Rectal smooth muscle tissue (tissue), 1 donor: ENCODE results near the gene DGCR8.

Experiments
- H3K27ac ChIP-seq: one replicate; pipeline ENCODE4 v1.7.0; 2013; ENCODE audit warnings: low read depth, low read length, inconsistent platforms
- H3K27me3 ChIP-seq: one replicate; pipeline ENCODE4 v1.7.0; 2013; ENCODE audit warnings: low read length; ENCODE audit not compliant: control insufficient read depth, insufficient read depth
- H3K36me3 ChIP-seq: one replicate; pipeline ENCODE4 v1.7.0; 2013; ENCODE audit warnings: low read length; ENCODE audit not compliant: control insufficient read depth, insufficient read depth
- H3K4me1 ChIP-seq: one replicate; pipeline ENCODE4 v1.7.0; 2013; ENCODE audit warnings: low read length; ENCODE audit not compliant: control insufficient read depth, insufficient read depth
- H3K4me3 ChIP-seq: one replicate; pipeline ENCODE4 v1.7.0; 2013; ENCODE audit warnings: low read length
- H3K9ac ChIP-seq: one replicate; pipeline ENCODE4 v1.7.0; 2013; ENCODE audit warnings: low read length

Gene DGCR8

GRCh38 chr22:20040327-20041200 is 39.5 kb upstream of the DGCR8 start:
- Histone ChIP-seq H3K27ac (no peak overlapping the region), H3K4me3 (no peak overlapping the region), H3K27me3 (no peaks in the 10 kb centered on the region), H3K36me3 (peaks cover 16% of the 10 kb centered on the region), H3K4me1 (no peaks in the 10 kb centered on the region), H3K9ac (no peak overlapping the region)

GRCh38 chr22:20043057-20043996 is 36.7 kb upstream of the DGCR8 start:
- Histone ChIP-seq H3K27me3 (no peaks in the 10 kb centered on the region), H3K36me3 (peaks cover 13% of the 10 kb centered on the region), H3K9ac (no peak overlapping the region), H3K4me1 (no peaks in the 10 kb centered on the region), H3K4me3 (no peak overlapping the region), H3K27ac (no peak overlapping the region)

GRCh38 chr22:20043997-20044342 is 36.1 kb upstream of the DGCR8 start:
- Histone ChIP-seq H3K9ac (no peak overlapping the region), H3K4me1 (no peaks in the 10 kb centered on the region), H3K27ac (no peak overlapping the region), H3K27me3 (no peaks in the 10 kb centered on the region), H3K36me3 (peaks cover 14% of the 10 kb centered on the region), H3K4me3 (no peak overlapping the region)

GRCh38 chr22:20044495-20045151 is 35.4 kb upstream of the DGCR8 start:
- H3K27ac ChIP-seq = no peak overlapping the region
- H3K9ac ChIP-seq = no peak overlapping the region
- H3K27me3 ChIP-seq = no peaks in the 10 kb centered on the region
- no peak overlapping the region for H3K4me3 ChIP-seq
- no peaks in the 10 kb centered on the region for H3K4me1 ChIP-seq
- peaks cover 14% of the 10 kb centered on the region for H3K36me3 ChIP-seq

- H3K4me1 ChIP-seq = no peaks in the 10 kb centered on the region
- no peak overlapping the region for H3K27ac ChIP-seq
- H3K27me3 ChIP-seq = no peaks in the 10 kb centered on the region
- H3K36me3 ChIP-seq = peaks cover 14% of the 10 kb centered on the region
- no peak overlapping the region for H3K9ac ChIP-seq
- no peak overlapping the region for H3K4me3 ChIP-seq
These were observed 33.3 kb upstream of the DGCR8 start for GRCh38 chr22:20046730-20047129.

- Histone ChIP-seq H3K4me3 (no peak overlapping the region), H3K9ac (no peak overlapping the region), H3K27ac (no peak overlapping the region), H3K36me3 (peaks cover 16% of the 10 kb centered on the region), H3K27me3 (no peaks in the 10 kb centered on the region), H3K4me1 (no peaks in the 10 kb centered on the region)
These were observed 28.1 kb upstream of the DGCR8 start for GRCh38 chr22:20051927-20052308.

- H3K9ac ChIP-seq = no peak overlapping the region
- H3K4me1 ChIP-seq = no peaks in the 10 kb centered on the region
- H3K27me3 ChIP-seq = no peaks in the 10 kb centered on the region
- H3K4me3 ChIP-seq = no peak overlapping the region
- no peak overlapping the region for H3K27ac ChIP-seq
- peaks cover 19% of the 10 kb centered on the region for H3K36me3 ChIP-seq
These were observed 27.5 kb upstream of the DGCR8 start for GRCh38 chr22:20052309-20053259.

- Histone ChIP-seq H3K4me1 (no peaks in the 10 kb centered on the region), H3K27ac (no peak overlapping the region), H3K9ac (no peak overlapping the region), H3K36me3 (peaks cover 18% of the 10 kb centered on the region), H3K4me3 (no peak overlapping the region), H3K27me3 (no peaks in the 10 kb centered on the region)
These were observed 26.5 kb upstream of the DGCR8 start for GRCh38 chr22:20053407-20054033.

GRCh38 chr22:20054034-20054427 is 26.0 kb upstream of the DGCR8 start:
- Histone ChIP-seq H3K4me3 (no peak overlapping the region), H3K4me1 (no peaks in the 10 kb centered on the region), H3K36me3 (peaks cover 23% of the 10 kb centered on the region), H3K9ac (no peak overlapping the region), H3K27me3 (no peaks in the 10 kb centered on the region), H3K27ac (no peak overlapping the region)

- no peak overlapping the region for H3K9ac ChIP-seq
- no peak overlapping the region for H3K27ac ChIP-seq
- H3K4me3 ChIP-seq = no peak overlapping the region
- H3K4me1 ChIP-seq = no peaks in the 10 kb centered on the region
- H3K36me3 ChIP-seq = peaks cover 24% of the 10 kb centered on the region
- no peaks in the 10 kb centered on the region for H3K27me3 ChIP-seq
These were observed 25.6 kb upstream of the DGCR8 start for GRCh38 chr22:20054485-20054884.

GRCh38 chr22:20055144-20055543 is 24.9 kb upstream of the DGCR8 start:
- no peaks in the 10 kb centered on the region for H3K4me1 ChIP-seq
- H3K27me3 ChIP-seq = no peaks in the 10 kb centered on the region
- no peak overlapping the region for H3K9ac ChIP-seq
- no peak overlapping the region for H3K27ac ChIP-seq
- H3K4me3 ChIP-seq = no peak overlapping the region
- peaks cover 24% of the 10 kb centered on the region for H3K36me3 ChIP-seq
